ENCODE results near the gene NOS1AP.
"Not testable (repeated sequence)": the region's sequence is repeated elsewhere in the genome, so short reads cannot be mapped to it uniquely, and the experiment has no call there.

The NOS1AP gene

DNA sequence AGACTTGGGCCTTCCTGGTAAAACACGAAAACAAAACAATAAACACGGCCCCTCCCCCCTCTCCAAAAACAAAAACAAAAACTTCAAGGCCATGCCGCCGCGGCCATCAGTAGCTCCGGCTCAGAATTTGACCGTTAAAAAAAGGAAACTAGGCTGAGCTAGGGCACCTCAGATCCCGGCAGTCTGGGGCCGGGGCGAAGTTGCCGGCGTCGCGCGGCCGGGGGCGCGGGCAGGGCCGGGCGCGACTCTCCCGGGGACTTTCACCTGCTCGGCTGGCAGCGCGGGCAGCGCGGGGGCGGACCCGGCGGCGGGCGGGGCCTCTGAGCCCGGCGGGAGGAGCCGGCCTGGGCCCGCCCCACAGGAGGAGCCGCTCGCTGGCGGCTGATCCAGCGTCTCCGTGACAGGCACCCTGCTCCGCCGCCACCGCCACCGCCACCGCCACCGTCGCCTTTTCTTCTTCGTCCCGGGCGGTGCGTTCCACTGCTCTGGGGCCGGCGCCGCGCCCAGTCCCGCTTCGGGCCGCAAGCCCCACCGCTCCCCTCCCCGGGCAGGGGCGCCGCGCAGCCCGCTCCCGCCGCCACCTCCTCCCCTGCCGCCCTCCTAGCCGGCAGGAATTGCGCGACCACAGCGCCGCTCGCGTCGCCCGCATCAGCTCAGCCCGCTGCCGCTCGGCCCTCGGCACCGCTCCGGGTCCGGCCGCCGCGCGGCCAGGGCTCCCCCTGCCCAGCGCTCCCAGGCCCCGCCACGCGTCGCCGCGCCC lies at the start of gene NOS1AP:
Gene NOS1AP, plus strand, starts transcription at position 358 of the 760 bp plus-strand sequence. CDS start 487 bp downstream, outside the sequence.
- DNase-seq (ENCODE audit: low read depth in 2 of 2, low spot score in 1 of 2) = peak; percentile 50 to 53

DNA sequence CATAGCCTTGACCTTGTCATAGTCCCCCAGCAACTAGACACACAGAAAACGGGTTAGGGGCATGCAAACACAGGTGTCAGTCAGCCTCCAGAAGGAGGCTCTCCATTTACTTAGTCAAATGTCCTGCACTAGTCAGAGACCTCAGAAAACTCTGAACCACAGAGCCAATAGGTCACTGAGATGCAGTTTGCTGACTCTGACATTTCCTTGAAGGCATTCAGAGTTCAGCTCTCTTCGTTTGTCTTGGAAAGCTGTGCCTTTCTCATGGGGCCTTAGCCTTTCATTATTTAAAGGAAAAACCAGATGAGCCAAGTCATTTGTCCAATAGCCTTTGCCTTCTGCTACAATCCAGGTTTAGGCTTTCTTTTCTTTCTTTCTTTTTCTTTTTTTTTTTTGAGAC lies 49.3 kb upstream of the NOS1AP start:
- DNase-seq (ENCODE audit: low read depth in 2 of 2, low spot score in 1 of 2) = no peak

DNA sequence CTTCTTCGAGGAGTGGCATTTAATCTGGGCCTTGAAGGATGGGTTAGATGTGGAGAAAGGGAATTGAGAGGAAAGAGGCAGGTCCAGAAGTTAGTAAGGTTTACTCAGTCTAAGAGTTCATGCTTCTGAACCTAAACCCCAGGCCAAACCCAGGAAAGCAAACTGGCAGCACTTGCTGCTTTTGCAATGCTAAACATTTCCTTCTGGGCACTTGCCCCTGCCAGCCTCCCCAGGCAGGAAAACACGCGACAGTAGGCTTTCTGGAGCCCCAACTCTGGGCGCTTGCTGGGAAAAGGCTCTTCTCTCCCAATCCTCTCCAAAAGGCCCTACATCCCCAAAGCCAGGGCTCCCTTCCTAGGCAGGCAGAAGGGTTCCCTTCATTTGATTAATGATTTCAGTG lies 48.4 kb upstream of the NOS1AP start:
- no peak for DNase-seq (ENCODE audit: low read depth in 2 of 2, low spot score in 1 of 2)

DNA sequence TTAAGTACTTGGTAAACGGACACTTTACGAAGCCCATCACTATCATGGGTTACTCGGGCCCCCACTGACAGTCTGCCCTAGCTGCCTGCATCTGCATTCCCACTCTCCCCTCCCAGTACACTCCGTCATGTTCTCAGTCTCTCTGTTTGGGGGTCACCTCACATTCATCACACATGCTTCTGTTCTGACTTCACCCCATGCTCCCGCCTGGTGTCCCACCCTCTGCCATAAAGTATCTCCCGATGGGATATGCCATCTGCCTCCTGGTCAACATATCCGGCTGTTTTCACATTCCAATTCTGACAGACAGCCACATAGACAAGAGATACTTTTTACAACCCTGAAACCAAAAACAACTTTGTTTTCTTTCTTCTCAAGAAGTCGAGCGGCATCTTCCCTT lies 46.9 kb upstream of the NOS1AP start:
- no peak for DNase-seq (ENCODE audit: low read depth in 2 of 2, low spot score in 1 of 2)

DNA sequence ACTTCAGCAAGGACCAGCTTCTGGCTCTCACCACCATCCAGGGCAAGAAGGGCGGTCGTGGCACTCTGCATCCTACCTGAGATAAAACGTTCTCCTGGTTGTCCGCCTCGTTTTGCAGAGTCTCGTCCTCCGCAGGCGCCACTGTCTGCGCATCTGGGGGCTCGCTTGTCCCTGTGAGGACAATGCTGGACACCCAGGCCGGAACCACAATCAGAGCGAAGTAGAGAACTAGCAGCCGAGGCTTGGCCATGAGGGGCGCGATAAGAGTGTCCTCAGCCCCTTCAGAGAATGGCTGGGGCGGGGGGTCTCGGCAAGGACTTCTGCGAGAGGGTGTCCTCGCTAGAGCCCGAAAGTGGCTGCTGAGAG lies 46.3 kb upstream of the NOS1AP start:
- no peak for DNase-seq (ENCODE audit: low read depth in 2 of 2, low spot score in 1 of 2)

DNA sequence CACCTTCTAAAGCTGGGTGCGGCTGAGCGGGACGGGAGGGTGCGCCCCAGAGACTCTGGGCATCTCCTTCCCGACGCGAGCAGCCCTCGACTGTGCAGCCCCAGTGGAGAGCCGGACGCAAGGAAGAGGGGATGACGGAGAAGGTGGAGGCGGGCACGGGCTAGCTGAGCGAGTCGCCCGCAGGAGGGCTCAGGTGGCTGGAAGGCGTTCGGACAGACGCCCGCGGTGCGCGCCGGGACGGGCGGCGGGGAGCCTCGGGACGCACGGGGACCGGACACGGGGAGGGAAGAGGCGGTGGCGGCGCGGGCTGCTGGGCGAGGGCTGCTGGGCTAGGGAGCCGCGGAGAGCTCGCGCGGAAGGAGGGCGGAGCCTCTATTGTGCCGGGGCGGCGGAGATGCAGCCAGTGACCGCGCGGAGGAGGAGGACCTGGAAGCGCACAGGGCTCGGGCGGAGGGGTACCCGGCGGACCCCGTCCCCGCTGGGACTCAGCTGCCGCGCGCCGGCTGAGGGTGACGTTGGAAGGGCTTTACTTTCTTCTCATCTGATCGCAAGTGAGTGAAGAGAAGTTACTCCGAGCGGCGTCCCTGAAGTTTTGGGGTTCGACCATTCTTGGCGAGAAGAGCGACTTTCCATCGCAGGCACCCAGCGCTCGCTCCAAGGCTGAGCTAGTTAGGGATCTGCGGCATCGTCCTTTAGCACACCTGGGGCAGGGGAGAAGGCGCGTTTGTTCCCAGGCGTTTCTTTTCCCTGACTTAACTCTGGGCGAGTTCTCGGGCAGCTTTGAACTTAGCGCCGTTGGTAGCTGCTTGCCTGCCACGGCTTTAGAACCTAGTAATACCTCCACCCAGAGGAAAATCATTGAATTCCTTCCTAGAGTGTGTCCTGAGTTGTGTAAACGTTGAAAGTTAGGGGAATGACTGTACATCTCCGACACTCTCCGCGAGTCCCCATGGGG lies 45.7 kb upstream of the NOS1AP start, which contains the start of gene OLFML2B:
Gene OLFML2B, minus strand, starts transcription at position 323 of the 955 bp plus-strand sequence. CDS start 439 bp downstream, outside the sequence.
- no peak for DNase-seq (ENCODE audit: low read depth in 2 of 2, low spot score in 1 of 2)

DNA sequence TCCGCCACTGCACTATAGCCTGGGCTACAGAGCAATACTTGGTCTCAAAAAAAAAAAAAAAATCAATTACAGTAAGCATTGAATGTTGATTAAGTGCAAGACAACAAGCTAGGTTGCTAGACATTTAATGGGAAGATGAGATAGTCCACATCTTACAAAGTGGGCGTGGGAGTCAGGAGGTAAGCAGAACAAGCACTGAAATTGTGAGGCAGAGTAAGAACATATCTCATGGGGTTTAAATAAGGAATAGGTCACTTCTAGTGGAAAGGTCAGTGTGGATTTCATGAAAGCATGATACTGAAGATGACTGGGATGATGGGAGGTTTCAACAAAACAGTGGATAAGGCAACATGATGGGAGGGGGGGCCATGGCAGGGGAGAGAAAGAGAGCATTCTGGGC lies 44.0 kb upstream of the NOS1AP start:
- DNase-seq (ENCODE audit: low read depth in 2 of 2, low spot score in 1 of 2) = no peak

DNA sequence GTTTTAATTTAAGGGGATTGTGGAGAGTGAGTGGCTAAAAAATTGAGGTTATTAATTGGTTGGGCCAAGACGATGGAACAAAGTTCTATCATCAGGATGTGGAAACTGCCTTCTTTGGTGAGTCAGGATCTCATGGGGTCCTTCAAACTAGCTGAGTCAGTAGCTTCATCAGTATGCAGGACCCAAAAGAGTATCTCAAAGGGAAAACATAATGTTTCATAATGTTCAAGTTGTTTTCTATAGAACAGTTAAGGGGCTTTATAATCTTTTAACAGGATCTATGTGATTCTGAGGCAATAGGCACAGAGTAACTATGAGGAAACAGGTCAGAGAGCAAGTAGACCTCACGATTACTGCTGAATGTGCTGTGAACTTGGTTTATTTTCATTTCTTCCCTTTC lies 42.6 kb upstream of the NOS1AP start:
- DNase-seq (ENCODE audit: low read depth in 2 of 2, low spot score in 1 of 2) = no peak

DNA sequence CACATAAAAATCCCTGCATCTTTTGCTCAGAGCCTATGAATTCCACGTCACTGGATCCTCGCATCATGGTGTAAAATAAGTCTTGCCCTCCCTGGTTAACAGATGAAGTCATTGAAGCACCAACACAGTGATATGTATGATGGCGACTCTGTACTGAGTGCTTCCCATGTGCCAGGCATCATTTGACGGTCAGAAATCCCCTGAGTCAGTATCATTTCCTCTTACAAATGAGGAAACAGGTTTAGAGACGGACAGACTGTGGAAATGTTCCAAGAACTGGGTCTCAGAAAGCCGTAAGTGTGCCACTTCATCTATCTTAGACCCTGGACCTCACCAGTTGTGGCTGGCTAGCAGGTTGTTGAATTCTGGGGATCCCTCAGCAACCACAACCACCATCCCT lies 40.8 kb upstream of the NOS1AP start:
- DNase-seq (ENCODE audit: low read depth in 2 of 2, low spot score in 1 of 2) = no peak

DNA sequence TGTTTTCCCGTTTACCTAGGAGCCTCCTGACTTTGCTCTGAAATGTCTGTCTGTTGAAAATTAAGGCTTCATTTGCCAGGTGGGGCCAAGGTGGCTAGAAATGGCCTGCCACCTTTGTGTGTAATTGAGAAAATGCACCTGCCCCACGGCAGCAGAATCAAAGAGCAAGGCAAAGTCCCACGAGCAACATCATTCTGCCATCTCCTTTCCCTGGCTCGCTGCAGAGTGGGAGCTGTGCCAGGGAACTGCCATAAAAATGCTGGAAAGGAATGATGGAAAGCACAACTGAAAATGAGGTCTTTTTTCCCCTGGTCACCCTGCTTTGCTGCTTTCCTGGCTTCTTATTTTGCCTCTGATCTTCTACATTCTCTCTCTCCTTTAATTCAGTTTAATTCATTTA lies 40.3 kb upstream of the NOS1AP start:
- no peak for DNase-seq (ENCODE audit: low read depth in 2 of 2, low spot score in 1 of 2)

DNA sequence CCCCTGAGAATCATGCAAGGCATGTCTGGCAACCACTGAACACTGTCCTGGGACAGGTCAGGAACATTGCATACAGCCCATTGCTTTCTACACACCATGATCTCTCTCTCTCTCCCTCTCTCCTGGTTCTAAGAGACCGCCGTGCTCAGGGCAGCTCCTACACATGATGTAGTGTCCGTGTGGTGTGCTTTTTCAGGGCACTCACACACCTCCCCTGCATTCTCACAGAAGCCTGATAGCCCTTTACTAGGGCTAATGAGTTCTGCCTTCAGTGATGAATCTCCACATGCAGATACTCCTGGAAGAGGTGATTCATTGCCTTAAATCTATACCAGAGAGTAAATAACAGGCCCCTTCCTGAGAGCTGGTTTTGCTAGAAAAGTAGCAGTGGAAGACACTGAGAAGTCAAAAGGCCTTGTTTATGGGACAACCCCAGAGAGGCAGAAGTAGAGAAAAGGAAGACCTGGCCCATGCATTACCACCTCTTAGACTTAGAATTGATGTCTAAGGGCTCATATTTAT lies 38.7 kb upstream of the NOS1AP start:
- DNase-seq (ENCODE audit: low read depth in 2 of 2, low spot score in 1 of 2) = no peak

DNA sequence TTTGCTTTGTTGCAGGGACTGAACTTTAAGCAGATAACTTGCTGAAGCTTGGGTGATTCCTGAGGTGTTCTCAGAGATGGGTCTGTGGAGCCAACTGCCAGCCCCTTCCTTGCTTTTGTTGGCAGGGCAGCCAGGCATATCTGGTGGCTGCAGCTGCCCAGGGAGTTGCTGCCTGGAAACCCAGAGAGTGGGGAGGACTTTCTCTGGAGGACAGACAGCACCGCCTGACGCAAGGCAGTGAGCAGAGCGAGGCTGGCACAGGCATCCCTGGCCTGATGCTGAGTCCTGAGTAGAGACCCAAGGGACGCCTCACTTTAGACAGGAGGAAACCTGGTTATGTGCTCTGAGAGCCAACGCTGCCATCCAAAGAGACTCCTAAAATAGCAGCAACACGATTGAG lies 36.1 kb upstream of the NOS1AP start:
- DNase-seq (ENCODE audit: low read depth in 2 of 2, low spot score in 1 of 2) = no peak

DNA sequence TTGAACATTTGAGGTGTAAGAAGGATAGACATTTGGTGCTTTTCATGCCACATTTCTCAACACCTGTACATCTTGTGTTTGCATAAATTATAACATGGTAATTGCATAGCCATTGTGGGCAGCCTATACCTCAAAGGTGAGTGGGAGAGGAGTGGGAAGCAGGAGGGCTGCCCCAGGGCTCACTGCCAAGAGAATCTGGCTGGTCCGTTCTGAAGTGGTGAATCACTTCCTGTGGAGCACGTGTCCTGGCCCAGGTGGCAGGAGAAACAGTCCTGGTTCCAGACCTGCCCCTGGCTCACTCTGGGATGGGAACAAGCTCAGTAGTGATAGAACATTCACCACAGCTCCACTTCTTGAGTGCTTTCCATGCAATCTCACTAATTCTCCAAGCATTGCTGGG lies 34.2 kb upstream of the NOS1AP start:
- DNase-seq (ENCODE audit: low read depth in 2 of 2, low spot score in 1 of 2) = no peak

DNA sequence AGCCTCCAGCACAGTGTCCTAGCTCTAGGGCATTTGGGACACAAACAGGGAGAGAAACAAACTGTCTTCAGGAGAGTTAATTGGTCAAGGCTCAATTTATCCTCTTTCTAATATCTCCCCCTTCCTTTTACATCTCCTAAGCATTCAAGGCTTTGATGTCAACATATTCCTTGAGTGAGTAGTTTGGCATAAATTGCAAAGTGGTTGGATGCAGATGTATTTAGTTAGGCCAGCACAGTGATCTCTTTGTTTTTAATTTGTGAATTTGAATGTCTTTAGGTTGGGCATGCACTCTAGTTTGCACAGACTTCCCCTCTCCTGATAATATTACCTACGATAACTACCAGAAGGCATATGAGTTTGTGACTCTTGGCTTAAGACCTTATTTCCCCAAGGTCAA lies 33.3 kb upstream of the NOS1AP start:
- DNase-seq (ENCODE audit: low read depth in 2 of 2, low spot score in 1 of 2) = no peak

DNA sequence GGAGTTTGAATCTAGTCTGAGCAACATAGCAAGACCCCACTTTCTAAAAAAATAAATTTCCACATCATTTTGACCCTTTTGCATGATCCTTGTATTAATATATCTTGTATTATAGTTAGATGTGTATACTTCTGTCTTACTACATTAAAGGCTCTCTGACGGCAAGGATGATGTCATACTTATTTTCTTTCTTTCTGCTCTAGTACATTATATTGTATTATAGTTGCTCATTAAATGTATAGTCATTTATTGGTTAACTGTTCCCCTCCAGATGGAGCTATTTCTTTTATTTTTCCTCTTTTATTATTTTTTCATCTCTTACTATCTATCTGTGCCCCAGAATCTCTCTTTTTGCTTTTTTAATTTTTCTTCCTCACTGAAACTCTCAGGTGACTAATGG lies 30.9 kb upstream of the NOS1AP start:
- no peak for DNase-seq (ENCODE audit: low read depth in 2 of 2, low spot score in 1 of 2)

DNA sequence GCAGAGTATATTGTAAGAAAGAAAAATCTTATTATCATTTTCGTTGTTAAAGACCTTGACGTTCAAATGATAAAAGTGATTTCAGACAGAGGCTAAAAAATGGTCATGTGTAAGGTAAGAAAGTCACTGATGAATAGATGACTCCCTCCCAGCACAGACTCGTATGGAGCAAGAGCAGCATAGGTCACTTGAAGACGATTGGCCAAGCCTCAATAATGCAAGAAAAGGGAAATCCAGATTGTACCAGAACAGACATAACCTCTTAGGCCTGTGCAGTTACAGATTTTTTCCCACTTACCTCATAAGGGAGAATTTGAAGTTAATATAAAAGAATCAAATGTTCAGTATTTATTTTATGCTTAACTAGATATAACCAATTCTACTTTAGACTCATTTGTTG lies 29.5 kb upstream of the NOS1AP start:
- DNase-seq (ENCODE audit: low read depth in 2 of 2, low spot score in 1 of 2) = no peak

DNA sequence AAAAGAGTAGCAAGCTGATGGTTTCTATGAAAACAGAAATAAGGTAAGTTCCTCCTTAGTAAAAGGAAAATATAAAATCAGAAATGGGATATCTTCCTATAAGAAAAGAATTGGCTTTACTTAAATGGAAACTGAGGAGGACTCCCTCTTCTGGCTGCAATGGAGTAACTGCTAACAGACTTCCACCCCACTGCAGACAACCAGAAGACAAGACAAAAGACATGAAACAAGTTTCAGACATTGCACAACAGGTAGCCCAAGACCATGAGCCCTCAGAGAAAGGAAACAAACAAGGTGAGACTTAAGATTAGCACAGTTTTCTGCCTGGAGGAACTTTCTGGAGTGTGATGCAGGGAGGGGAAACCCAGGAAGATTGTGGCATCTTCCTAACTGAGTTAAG lies 28.8 kb upstream of the NOS1AP start:
- DNase-seq (ENCODE audit: low read depth in 2 of 2, low spot score in 1 of 2) = no peak

DNA sequence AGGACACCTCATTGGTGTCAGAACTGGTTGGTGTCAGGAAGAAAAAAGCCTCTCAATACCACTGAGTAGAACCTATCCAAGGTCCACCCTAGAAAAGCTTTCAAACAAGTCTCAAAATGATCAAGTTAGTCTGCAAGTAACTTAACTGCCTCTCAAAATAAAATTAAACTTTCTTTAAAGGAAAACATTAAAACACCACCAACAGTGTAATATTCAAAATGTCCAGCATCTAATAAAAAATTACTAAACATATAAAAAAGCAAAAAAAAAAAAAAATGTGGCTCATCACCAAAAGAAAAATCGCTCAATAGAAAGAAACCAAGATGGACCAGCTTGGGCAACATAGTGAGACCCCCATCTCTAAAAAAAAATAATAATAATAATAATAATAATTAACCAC lies 27.1 kb upstream of the NOS1AP start:
- DNase-seq (ENCODE audit: low read depth in 2 of 2, low spot score in 1 of 2) = no peak

DNA sequence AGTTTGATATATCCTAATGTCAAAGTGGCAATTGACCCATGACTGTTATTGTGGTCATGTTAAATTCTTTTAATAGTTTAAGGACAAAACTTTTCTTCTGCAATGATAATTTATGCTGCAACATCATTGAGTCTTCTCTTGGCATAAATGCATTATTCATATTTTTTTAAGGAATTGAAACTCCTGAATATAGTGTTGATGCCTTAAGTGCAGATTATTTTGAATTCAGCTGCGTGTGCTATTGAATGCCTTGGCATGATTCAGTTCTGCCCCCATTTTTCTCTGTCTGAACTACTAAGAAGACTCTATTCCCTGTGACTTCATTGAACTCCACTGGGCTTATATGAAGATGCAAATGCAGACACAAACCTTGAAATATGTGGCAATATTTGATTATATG lies 22.6 kb upstream of the NOS1AP start:
- DNase-seq (ENCODE audit: low read depth in 2 of 2, low spot score in 1 of 2) = no peak

DNA sequence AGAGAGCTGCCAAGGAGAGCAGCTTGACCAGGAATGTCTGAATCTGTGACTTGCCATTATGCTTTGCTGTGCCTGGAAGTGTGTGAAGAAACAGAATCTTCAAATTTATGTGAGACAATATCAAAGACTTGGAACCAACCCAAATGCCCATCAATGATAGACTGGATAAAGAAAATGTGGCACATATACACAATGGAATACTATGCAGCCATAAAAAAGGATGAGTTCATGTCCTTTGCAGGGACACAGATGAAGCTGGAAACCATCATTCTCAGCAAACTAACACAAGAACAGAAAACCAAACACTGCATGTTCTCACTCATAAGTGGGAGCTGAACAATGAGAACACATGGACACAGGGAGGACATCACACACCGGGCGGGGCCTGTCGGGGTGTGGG lies 15.5 kb upstream of the NOS1AP start:
- not testable (repeated sequence) for DNase-seq (ENCODE audit: low read depth in 2 of 2, low spot score in 1 of 2)

DNA sequence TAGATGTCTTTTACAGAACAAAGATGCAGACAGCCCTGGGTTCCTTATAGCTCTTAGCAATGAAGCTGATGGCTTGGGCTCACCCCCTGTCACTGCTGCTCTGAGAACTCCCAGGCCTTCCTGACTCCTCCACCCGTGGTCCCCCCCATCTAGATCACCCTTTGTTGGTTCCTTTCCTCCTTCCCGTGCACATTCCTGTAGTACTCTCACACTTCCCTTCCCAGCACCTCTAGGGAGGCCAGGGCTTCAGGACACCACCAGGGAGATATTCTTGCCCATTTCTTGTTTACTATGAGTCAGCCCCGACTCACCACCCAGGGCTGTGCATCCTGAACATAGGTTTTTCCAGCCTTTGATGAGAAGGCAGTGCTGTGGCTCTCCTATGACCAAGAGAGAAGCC lies 14.4 kb upstream of the NOS1AP start:
- DNase-seq (ENCODE audit: low read depth in 2 of 2, low spot score in 1 of 2) = no peak

DNA sequence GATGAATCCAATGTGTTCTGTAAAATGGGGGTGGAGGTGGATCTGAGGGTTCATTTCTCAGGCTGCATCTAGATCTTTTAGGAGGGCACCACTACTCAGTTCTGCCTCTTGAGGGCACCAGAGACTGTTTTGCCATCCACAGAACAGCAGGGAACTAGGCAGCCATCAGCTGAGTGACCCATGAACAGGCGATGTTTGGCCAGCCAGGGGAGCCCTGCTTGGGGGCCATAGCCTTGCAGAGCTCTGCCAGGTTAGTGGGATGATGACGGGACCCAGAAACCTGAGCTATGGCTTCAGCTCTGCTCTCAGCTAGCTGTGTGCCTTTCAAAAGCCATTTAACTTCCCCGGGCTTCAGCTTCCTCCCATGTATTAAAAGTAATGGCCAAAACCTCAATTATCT lies 13.4 kb upstream of the NOS1AP start:
- DNase-seq (ENCODE audit: low read depth in 2 of 2, low spot score in 1 of 2) = no peak
